HG02623 (cell line): ENCODE results near the gene MYRF.

Experiments used
- ATAC-seq: cut with Tn5 transposase; IDR thresholded peaks from one replicate; pipeline ENCODE4 v1.9.1; 2021; ENCODE audit warnings: moderate library complexity; ENCODE audit not compliant: unreplicated experiment

Gene MYRF

GRCh38 chr11:61792310-61793082, 40.1 kb downstream of the MYRF start, which contains the start of the genes FEN1 and TMEM258:
FEN1 (plus strand) TSS chr11:61792911; CDS start chr11:61795362, 2,451 bp downstream.
TMEM258 (minus strand) TSS chr11:61792599; CDS start chr11:61792558, 41 bp downstream.
- peak; percentile 82 for ATAC-seq

GRCh38 chr11:61793083-61793828, 40.8 kb downstream of the MYRF start:
- ATAC-seq = no peak

- no peak for ATAC-seq
Observed at GRCh38 chr11:61793829-61794204, 41.4 kb downstream of the MYRF start.

GRCh38 chr11:61794579-61794978, 42.1 kb downstream of the MYRF start:
- ATAC-seq = no peak

GRCh38 chr11:61795459-61795858, 43.0 kb downstream of the MYRF start:
- ATAC-seq = no peak

- ATAC-seq = no peak
Observed at GRCh38 chr11:61795876-61796526, 43.6 kb downstream of the MYRF start.

GRCh38 chr11:61797263-61797944, 45.0 kb downstream of the MYRF start:
- ATAC-seq = no peak

- no peak for ATAC-seq
Observed at GRCh38 chr11:61799665-61800284, 47.3 kb downstream of the MYRF start.

GRCh38 chr11:61800331-61801281, 48.2 kb downstream of the MYRF start:
- ATAC-seq = no peak

- ATAC-seq = no peak
Observed at GRCh38 chr11:61802605-61803004, 50.2 kb downstream of the MYRF start.

GRCh38 chr11:61803889-61804647, 51.6 kb downstream of the MYRF start:
- ATAC-seq = no peak

GRCh38 chr11:61805146-61805545, 52.7 kb downstream of the MYRF start:
- ATAC-seq = no peak

GRCh38 chr11:61806785-61807184, 54.3 kb downstream of the MYRF start:
- ATAC-seq = no peak

GRCh38 chr11:61810671-61811175, 58.3 kb downstream of the MYRF start:
- no peak for ATAC-seq

GRCh38 chr11:61811831-61812230, 59.4 kb downstream of the MYRF start:
- no peak for ATAC-seq

GRCh38 chr11:61812736-61813411, 60.4 kb downstream of the MYRF start:
- ATAC-seq = no peak

GRCh38 chr11:61814247-61814957, 62.0 kb downstream of the MYRF start:
- no peak for ATAC-seq
